ENCODE data around the gene NUDT14. TPM values are rescaled to one million over a fixed set of nuclear protein-coding genes. Genes with fewer than 3 reads are reported as not detected.

The NUDT14 gene
- total RNA-seq, 1 experiment from 2014 or later: 75.3 TPM

Small RNAs within 50 kb of the gene (microRNA-seq; reads per million reads assigned to microRNA genes)
- gene MIR6765 (ENCODE audit: unreplicated experiment): not detected

Other genes with a start within 250 kb of the NUDT14 start
- gene AHNAK2, start 202.9 kb downstream of the NUDT14 start, total RNA-seq (2021; ENCODE audit: unreplicated experiment): 223 TPM
- 13.8 TPM for gene CLBA1, start 195.5 kb downstream of the NUDT14 start, total RNA-seq (2021; ENCODE audit: unreplicated experiment)
- 39.9 TPM for gene CDCA4, start 160.2 kb downstream of the NUDT14 start, total RNA-seq (2021; ENCODE audit: unreplicated experiment)
- 0.08 TPM for gene GPR132, start 115.9 kb downstream of the NUDT14 start, total RNA-seq (2021; ENCODE audit: unreplicated experiment)
- gene JAG2, start 12.5 kb downstream of the NUDT14 start, total RNA-seq (2021; ENCODE audit: unreplicated experiment): 43.7 TPM
- 0.26 TPM for gene BTBD6, start 67.2 kb upstream of the NUDT14 start, total RNA-seq (2021; ENCODE audit: unreplicated experiment)
- 25.0 TPM for gene BRF1, start 119.7 kb upstream of the NUDT14 start, total RNA-seq (2021; ENCODE audit: unreplicated experiment)
- 55.2 TPM for gene PACS2, start 133.4 kb upstream of the NUDT14 start, total RNA-seq (2021; ENCODE audit: unreplicated experiment)
- 2.9 TPM for gene TEX22, start 217.2 kb upstream of the NUDT14 start, total RNA-seq (2021; ENCODE audit: unreplicated experiment)
- 105 TPM for gene MTA1, start 238.5 kb upstream of the NUDT14 start, total RNA-seq (2021; ENCODE audit: unreplicated experiment)